SK-N-SH (cell line): ENCODE results near the gene CLEC11A.

ENCODE experiments used
- CTCF ChIP-seq: fragments of 200-600 bp; sonication (generic); IDR thresholded peaks from 2 replicates; pipeline ENCODE4 v1.6.1; 2017; ENCODE audit warnings: antibody characterized with exemption, mild to moderate bottlenecking, moderate library complexity
- ELF1 ChIP-seq: IDR thresholded peaks from 2 replicates; pipeline ENCODE4 v1.4.0; 2012
- EP300 ChIP-seq, 2 experiments: IDR thresholded peaks; 2 replicates each; pipeline versions ENCODE4 v1.4.0 to v1.6.1; 2012; ENCODE audit warnings: borderline replicate concordance in 1 of 2, low read depth in 1 of 2, low read length in 1 of 2
- GATA2 ChIP-seq: sonication (generic); formaldehyde crosslinking; IDR thresholded peaks from 2 replicates; pipeline ENCODE4 v1.5.0; 2020; ENCODE audit warnings: mild to moderate bottlenecking, missing genetic modification reagents
- MEF2A ChIP-seq: IDR thresholded peaks from 2 replicates; pipeline ENCODE4 v1.4.0; 2012; ENCODE audit warnings: low read depth, borderline replicate concordance
- MXI1 ChIP-seq: IDR thresholded peaks from 2 replicates; pipeline ENCODE4 v1.6.1; 2012; ENCODE audit warnings: mild to moderate bottlenecking, low read depth, low read length, improper control_type of control experiment
- POLR2AphosphoS5 ChIP-seq: IDR thresholded peaks from 2 replicates; pipeline ENCODE4 v1.6.1; 2012; ENCODE audit warnings: low read depth, low read length
- REST ChIP-seq: IDR thresholded peaks from 2 replicates; pipeline ENCODE4 v1.6.1; 2012; ENCODE audit warnings: mild to moderate bottlenecking, low read depth, low read length, moderate library complexity
- RFX5 ChIP-seq: IDR thresholded peaks from 2 replicates; pipeline ENCODE4 v1.6.1; 2012; ENCODE audit warnings: mild to moderate bottlenecking, improper control_type of control experiment, low read length
- SMC3 ChIP-seq: IDR thresholded peaks from 2 replicates; pipeline ENCODE4 v1.6.1; 2012; ENCODE audit warnings: low read depth, low read length, improper control_type of control experiment
- TAF1 ChIP-seq: IDR thresholded peaks from 2 replicates; pipeline ENCODE4 v1.6.1; 2012; ENCODE audit warnings: low read depth, mild to moderate bottlenecking, low read length, moderate library complexity, borderline replicate concordance
- TEAD4 ChIP-seq: IDR thresholded peaks from 2 replicates; pipeline ENCODE4 v1.4.0; 2012; ENCODE audit warnings: mild to moderate bottlenecking, borderline replicate concordance; ENCODE audit not compliant: insufficient read depth
- USF1 ChIP-seq: IDR thresholded peaks from 2 replicates; pipeline ENCODE4 v1.4.0; 2012; ENCODE audit warnings: low read depth, borderline replicate concordance
- ZBTB33 ChIP-seq: IDR thresholded peaks from 2 replicates; pipeline ENCODE4 v1.4.0; 2012; ENCODE audit warnings: low read depth, borderline replicate concordance

- no peak for TF ChIP-seq ZBTB33
- no peak for TF ChIP-seq CTCF
- TF ChIP-seq EP300 (IDR thresholded peaks at IDR 0.05; ENCODE audit: borderline replicate concordance in 1 of 2, low read depth in 1 of 2, low read length in 1 of 2) = no peak
- no peak for TF ChIP-seq POLR2AphosphoS5
- TF ChIP-seq REST = no peak
- TF ChIP-seq GATA2 (CRISPR knock-in tag) = no peak
- TF ChIP-seq TEAD4 = no peak
- no peak for TF ChIP-seq TAF1
- no peak for TF ChIP-seq MXI1
- no peak for TF ChIP-seq ELF1
- TF ChIP-seq MEF2A = no peak
- TF ChIP-seq RFX5 = no peak
- no peak for TF ChIP-seq USF1
- no peak for TF ChIP-seq SMC3
Measured at GRCh38 chr19:50688766-50689165, 34.4 kb upstream of the CLEC11A start.
